ENCODE data around the gene SYTL4. TPM values are rescaled to one million over a fixed set of nuclear protein-coding genes. Genes with fewer than 3 reads are reported as not detected.
A peak's percentile ranks its signal among the peaks of the same experiment; 100 is the strongest.
"Not testable (repeated sequence)": the region's sequence is repeated elsewhere in the genome, so short reads cannot be mapped to it uniquely, and the experiment has no call there.

Gene SYTL4
- 100 to 1,000 TPM in 1 of 4 donors, 10 to 100 TPM in 3; 17.7 to 102 (median 31.3) TPM for total RNA-seq

GRCh38 chrX:100731441-100732281 is at the start of gene SYTL4:
TSS of gene SYTL4 (minus strand) at chrX:100732121. CDS start at chrX:100702037, 30,084 bp downstream.
- DNase-seq: peak in 2 of 3 donors; percentile 54 to 60
- Histone ChIP-seq H3K36me3 (no peaks in the 10 kb centered on the region), H3K9me3 (no peaks in the 10 kb centered on the region), H3K4me3 (peak within 1 kb of the TSS; percentile 32 to 83 (median 58)), H3K4me1 (no peaks in the 10 kb centered on the region), H3K27me3 (no peaks in the 10 kb centered on the region), H3K27ac (peak within 1 kb of the TSS; percentile 25 to 62 (median 55))
- TF ChIP-seq CTCF (IDR thresholded peaks at IDR 0.05) (no peak), POLR2A (IDR thresholded peaks at IDR 0.05) (peak in 1 of 2 donors; percentile 6)

- H3K27ac ChIP-seq, DNase-seq, H3K36me3 ChIP-seq, H3K9me3 ChIP-seq, H3K27me3 ChIP-seq, H3K4me1 ChIP-seq, H3K4me3 ChIP-seq: not testable (repeated sequence)
These were observed 37.5 kb upstream of the SYTL4 start for GRCh38 chrX:100769439-100769838.

DNA sequence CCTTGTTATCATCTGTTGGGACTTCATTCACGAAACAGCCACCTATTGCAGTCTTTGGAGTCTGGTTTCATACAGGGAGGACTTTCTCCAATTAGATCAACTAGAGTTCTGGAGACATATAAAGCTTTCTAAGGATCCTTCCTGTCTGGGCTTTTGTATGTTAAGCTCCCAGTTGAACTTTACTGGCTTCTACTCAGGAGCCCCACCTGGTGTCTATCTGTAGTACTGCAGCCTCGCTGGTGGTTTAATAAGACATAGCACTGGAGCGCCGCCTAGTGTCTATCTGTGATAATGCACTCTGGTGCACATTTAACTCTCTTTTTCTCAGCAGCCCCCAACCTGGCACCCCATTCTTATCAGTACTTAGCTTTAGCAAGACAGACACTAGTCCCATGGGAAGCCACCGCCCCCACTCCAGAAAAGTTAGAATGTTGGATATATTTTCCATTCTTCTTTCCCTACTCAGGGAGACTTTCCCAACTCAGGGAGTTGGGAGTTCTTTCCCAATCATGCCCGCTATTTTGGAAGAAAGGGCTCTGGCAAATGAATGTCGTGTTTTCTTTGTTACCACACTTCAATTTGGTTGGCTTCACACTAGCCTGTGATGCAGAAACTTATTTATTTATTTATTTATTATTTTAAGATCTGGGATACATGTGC is 36.9 kb upstream of the SYTL4 start:
- Histone ChIP-seq H3K27ac (no peak overlapping the region), H3K36me3 (no peaks in the 10 kb centered on the region), H3K9me3 (no peaks in the 10 kb centered on the region), H3K4me3 (no peak overlapping the region), H3K27me3 (no peaks in the 10 kb centered on the region), H3K4me1 (no peaks in the 10 kb centered on the region)
- peak; percentile 78 to 96 (median 89) for DNase-seq
- TF ChIP-seq CTCF (IDR thresholded peaks at IDR 0.05): peak; percentile 91 to 100 (median 98)
- no peak for TF ChIP-seq POLR2A (IDR thresholded peaks at IDR 0.05)

DNA sequence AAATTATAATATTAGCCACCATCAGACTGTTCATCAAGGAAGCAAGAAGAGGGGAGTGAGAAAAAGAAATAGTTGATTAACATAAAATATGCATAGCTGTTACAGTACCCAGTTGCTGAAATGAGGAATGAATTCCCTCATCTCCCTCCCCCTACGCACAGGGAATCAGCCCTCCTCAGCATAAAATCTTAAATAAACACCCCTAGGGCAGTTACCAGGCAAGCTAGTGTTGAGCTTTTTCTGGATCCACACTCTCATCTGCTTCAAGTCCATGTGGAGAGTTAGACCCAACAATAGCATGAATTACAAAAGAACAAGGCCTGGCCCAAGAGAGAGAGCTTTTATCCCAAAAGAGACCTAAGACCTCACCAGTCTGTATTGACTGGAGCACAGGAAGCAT is 19.0 kb upstream of the SYTL4 start:
- H3K36me3 ChIP-seq: no peaks in the 10 kb centered on the region
- no peaks in the 10 kb centered on the region for H3K9me3 ChIP-seq
- H3K4me3 ChIP-seq: no peak overlapping the region
- no peaks in the 10 kb centered on the region for H3K4me1 ChIP-seq
- TF ChIP-seq POLR2A (IDR thresholded peaks at IDR 0.05): no peak
- no peak for TF ChIP-seq CTCF (IDR thresholded peaks at IDR 0.05)
- H3K27me3 ChIP-seq: no peaks in the 10 kb centered on the region
- no peak overlapping the region for H3K27ac ChIP-seq
- DNase-seq: no peak

DNA sequence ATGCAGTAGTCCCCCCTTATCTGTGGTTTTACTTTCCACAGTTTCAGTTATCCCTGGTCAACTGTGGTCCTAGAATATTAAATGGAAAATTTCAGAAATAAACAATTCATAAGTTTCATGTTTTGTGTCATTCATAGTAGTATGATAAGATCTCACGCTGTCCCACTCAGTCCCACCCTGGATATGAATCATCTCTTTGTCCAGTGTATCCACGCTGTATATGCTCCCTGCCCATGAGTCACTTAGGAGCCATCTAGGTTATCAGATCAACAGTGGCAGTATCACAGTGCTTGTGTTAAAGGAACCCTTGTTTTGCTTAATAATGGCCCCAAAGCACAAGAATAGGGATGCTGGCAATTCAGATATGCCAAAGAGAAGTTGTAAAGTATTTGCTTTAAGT is 16.2 kb upstream of the SYTL4 start:
- H3K36me3 ChIP-seq: no peaks in the 10 kb centered on the region
- H3K27me3 ChIP-seq: no peaks in the 10 kb centered on the region
- H3K4me3 ChIP-seq: no peak overlapping the region
- DNase-seq: no peak
- no peaks in the 10 kb centered on the region for H3K9me3 ChIP-seq
- H3K4me1 ChIP-seq: no peaks in the 10 kb centered on the region
- TF ChIP-seq CTCF (IDR thresholded peaks at IDR 0.05) (no peak), POLR2A (IDR thresholded peaks at IDR 0.05) (no peak)
- no peak overlapping the region for H3K27ac ChIP-seq

GRCh38 chrX:100747703-100748102 is 15.8 kb upstream of the SYTL4 start:
- no peak for DNase-seq
- H3K4me3 ChIP-seq: no peak overlapping the region
- no peaks in the 10 kb centered on the region for H3K36me3 ChIP-seq
- no peaks in the 10 kb centered on the region for H3K4me1 ChIP-seq
- H3K27ac ChIP-seq: peak overlapping the region in 1 of 4 donors; percentile 54
- H3K9me3 ChIP-seq: no peaks in the 10 kb centered on the region
- no peaks in the 10 kb centered on the region for H3K27me3 ChIP-seq
- TF ChIP-seq CTCF (IDR thresholded peaks at IDR 0.05) (no peak), POLR2A (IDR thresholded peaks at IDR 0.05) (no peak)
